Activated naive CD8-positive, alpha-beta T cell treated with anti-CD3 and anti-CD28 coated beads, Interleukin-2, amount 50 U/mL, for 24 hours (primary cell): Measurements from ENCODE around the gene TMEM215.

Experiments
- ATAC-seq: fragments of 150-1000 bp; cut with Tn5 transposase; one replicate; pipeline ENCODE4 v1.10.0; 2021
- DNase-seq: peaks from one replicate; pipeline ENCODE4 v3.0.0; 2021
- H3K27ac Mint-ChIP-seq: one replicate; pipeline ENCODE4 v1.8.0; 2021; ENCODE audit warnings: mild to moderate bottlenecking, mixed read lengths
- H3K27me3 Mint-ChIP-seq: one replicate; pipeline ENCODE4 v1.8.0; 2021; ENCODE audit warnings: mixed read lengths
- H3K36me3 Mint-ChIP-seq: one replicate; pipeline ENCODE4 v1.8.0; 2021; ENCODE audit warnings: low read depth, mixed read lengths
- H3K4me1 Mint-ChIP-seq: one replicate; pipeline ENCODE4 v1.8.0; 2021; ENCODE audit warnings: mixed read lengths
- H3K4me3 Mint-ChIP-seq: one replicate; pipeline ENCODE4 v1.8.0; 2021; ENCODE audit warnings: mild to moderate bottlenecking, moderate library complexity, mixed read lengths
- H3K9me3 Mint-ChIP-seq: one replicate; pipeline ENCODE4 v1.8.0; 2021; ENCODE audit warnings: mixed read lengths

The TMEM215 gene

DNA sequence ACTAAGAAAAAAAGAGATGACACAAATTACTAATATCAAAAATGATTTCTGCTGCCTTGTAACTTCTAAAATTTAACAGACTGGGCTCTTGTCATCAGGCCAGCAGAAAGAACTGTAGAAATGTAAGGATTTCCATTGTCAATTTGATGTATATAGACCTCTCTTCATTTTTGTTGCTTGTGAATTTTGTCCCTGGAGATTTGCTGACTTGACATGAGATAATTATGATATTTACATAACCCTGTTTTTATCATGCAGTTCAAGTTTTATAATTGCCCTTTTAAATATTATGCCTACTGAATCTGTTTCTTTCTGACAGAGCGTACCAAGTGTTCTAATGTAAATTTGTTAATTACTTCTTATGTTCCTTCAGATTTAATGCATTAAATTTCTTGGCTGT is 23.9 kb downstream of the TMEM215 start:
- Mint-ChIP-seq H3K27ac (no peak overlapping the region), H3K9me3 (peaks cover 8% of the 10 kb centered on the region), H3K4me3 (no peak overlapping the region), H3K36me3 (no peaks in the 10 kb centered on the region), H3K27me3 (peaks cover 7% of the 10 kb centered on the region), H3K4me1 (no peaks in the 10 kb centered on the region)
- DNase-seq = no peak
- ATAC-seq = no peak

DNA sequence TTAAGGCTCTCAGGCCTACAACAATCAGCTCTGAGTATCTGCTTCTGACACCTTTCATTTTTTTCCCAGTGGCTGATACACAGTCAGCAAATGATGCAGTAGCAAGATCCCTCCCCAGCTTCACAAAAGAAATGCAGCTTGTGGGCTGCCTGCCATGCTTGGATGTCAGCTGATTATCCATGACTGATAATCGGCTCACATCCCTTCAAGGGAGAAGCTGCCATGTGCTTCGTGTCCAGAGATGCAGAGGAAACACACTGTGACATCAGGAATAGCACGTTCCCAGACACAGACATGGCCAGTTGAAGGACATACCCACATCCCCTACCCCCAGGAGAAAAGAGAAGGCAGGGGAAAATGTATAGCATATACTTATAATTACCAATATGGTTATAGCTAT is 27.9 kb downstream of the TMEM215 start:
- Mint-ChIP-seq H3K27me3 (peaks cover 7% of the 10 kb centered on the region), H3K4me3 (no peak overlapping the region), H3K36me3 (no peaks in the 10 kb centered on the region), H3K4me1 (no peaks in the 10 kb centered on the region), H3K9me3 (peaks cover 8% of the 10 kb centered on the region), H3K27ac (no peak overlapping the region)
- ATAC-seq = no peak
- DNase-seq = no peak

DNA sequence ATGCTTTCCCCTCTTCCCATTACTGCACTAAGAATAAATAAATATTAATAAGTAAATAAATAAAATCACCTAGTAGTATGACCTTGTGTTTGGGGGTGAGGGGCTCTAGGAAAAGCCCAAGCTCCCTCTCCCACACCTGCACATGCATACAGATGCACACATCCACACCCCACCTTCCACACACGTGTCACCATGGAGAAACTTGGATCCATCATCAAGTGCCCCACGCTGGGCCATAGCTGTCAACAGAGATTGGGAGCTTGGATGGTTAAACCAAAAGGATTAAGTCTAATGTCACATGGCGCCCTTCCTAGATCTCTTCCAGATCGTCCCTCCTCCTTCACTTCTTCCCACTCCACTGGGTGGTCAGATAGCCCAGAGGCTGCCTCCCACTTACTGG is 37.0 kb downstream of the TMEM215 start:
- DNase-seq (no peak), ATAC-seq (no peak)
- no peak overlapping the region for H3K4me3 Mint-ChIP-seq
- H3K27me3 Mint-ChIP-seq = peaks cover 3% of the 10 kb centered on the region
- no peak overlapping the region for H3K27ac Mint-ChIP-seq
- H3K4me1 Mint-ChIP-seq = no peaks in the 10 kb centered on the region
- no peaks in the 10 kb centered on the region for H3K9me3 Mint-ChIP-seq
- H3K36me3 Mint-ChIP-seq = no peaks in the 10 kb centered on the region

DNA sequence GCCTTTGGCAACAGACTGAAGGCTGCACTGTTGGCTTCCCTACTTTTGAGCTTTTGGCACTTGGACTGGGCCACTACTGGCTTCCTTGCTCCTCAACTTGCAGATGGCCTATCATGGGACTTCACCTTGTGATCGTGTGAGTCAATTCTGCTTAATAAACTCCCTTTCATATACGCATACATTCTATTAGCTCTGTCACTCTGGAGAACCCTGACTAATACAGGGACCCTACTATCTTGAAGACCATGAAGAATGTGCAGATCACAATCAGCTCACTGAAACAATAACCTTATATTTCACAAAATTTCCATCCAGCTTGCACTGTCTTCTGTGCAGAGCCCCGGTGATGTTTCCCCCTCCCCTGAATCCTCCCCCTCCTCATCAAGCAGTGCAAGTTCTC is 39.8 kb downstream of the TMEM215 start:
- Mint-ChIP-seq H3K27ac (no peak overlapping the region), H3K36me3 (no peaks in the 10 kb centered on the region), H3K9me3 (no peaks in the 10 kb centered on the region), H3K4me1 (no peaks in the 10 kb centered on the region), H3K4me3 (no peak overlapping the region), H3K27me3 (peaks cover 9% of the 10 kb centered on the region)
- ATAC-seq (no peak), DNase-seq (no peak)

DNA sequence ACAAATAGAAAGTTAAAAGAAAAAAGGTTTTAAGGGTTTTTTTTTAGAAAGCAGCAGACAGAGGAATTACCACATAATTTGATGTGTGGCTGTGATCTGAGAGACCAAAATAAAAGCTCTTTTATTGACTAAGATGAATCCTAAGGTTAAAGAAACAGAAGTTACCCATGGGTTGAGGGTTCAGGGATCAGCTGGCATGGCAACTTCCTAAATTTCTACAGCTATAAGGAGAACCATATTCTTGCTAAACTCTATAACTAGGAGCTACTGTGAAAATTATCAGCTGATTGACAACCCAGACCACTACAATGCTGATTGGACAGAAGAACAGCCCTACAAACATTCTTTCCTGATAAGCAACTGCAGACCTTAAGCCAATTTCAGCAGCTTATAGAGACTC is 40.2 kb downstream of the TMEM215 start:
- Mint-ChIP-seq H3K9me3 (no peaks in the 10 kb centered on the region), H3K27ac (no peak overlapping the region), H3K36me3 (no peaks in the 10 kb centered on the region), H3K4me1 (no peaks in the 10 kb centered on the region), H3K4me3 (no peak overlapping the region), H3K27me3 (peaks cover 9% of the 10 kb centered on the region)
- DNase-seq = no peak
- no peak for ATAC-seq

DNA sequence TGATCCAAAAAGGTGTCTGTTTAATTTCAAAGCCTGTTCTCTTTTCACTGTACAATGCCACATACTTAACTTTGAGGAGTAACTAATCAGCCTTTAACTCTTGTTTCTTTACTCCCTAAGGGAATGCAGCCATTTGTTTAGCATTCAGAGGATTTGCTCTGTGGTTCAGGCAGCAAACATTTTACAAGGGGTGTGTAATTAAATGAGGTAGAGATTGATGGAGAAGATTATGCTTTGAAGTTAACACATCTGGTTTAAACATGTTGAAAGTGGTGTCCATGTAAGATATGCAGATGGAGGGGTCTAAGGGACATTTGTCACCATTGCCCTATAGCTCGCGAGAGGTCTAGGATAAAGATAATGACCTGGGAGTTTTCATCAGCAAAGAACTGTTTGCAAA is 41.9 kb downstream of the TMEM215 start:
- no peaks in the 10 kb centered on the region for H3K36me3 Mint-ChIP-seq
- peaks cover 5% of the 10 kb centered on the region for H3K27me3 Mint-ChIP-seq

DNA sequence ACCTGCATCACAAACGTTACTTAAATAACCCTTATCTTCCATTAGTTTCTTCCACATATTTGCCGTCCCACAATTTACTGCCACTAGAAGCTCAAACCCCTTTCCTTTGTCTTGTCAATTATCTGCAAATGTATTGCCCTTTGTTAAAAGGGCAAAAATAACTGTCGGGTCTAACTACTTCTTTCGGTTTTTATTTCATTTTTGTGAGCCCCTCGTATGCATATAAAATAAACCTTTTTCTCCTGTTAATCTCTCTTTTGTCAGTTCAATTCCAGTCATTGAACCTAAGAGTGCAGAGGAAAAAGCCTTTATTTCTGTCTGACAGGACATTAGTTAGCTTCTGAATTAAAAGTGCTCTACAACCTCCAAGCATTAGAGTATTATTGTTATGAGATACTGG is 45.5 kb downstream of the TMEM215 start:
- Mint-ChIP-seq H3K27me3 (peaks cover 5% of the 10 kb centered on the region), H3K9me3 (no peaks in the 10 kb centered on the region), H3K4me3 (no peak overlapping the region), H3K27ac (no peak overlapping the region), H3K4me1 (no peaks in the 10 kb centered on the region), H3K36me3 (no peaks in the 10 kb centered on the region)
- no peak for ATAC-seq
- DNase-seq = no peak

More for the DNA sequence above, 41.9 kb downstream of the TMEM215 start:
- Mint-ChIP-seq H3K4me1 (no peaks in the 10 kb centered on the region), H3K27ac (no peak overlapping the region), H3K9me3 (no peaks in the 10 kb centered on the region), H3K4me3 (no peak overlapping the region)
- ATAC-seq (no peak), DNase-seq (no peak)

DNA sequence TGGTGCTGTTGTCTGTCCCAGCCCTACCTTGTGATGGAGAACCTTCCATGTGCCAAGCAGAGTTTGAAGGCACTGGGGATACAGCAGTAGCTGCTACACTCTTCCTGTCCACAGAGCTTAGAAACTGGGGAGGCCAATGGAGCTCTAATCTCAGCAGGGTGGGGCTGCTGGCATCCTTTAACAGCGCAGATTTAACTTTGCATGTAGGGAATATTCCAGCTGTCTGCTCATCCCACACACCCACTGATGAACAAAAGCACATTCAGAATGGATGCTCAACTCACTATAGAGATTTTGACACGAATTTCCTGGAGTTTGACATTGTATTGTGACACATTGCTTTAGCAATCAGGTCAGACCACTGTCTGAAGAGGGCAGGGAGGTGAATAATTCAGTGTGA is 49.0 kb downstream of the TMEM215 start:
- Mint-ChIP-seq H3K4me3 (no peak overlapping the region), H3K36me3 (no peaks in the 10 kb centered on the region), H3K9me3 (no peaks in the 10 kb centered on the region), H3K4me1 (no peaks in the 10 kb centered on the region), H3K27ac (no peak overlapping the region), H3K27me3 (no peaks in the 10 kb centered on the region)
- ATAC-seq (no peak), DNase-seq (no peak)
